Endothelial cell of umbilical vein (primary cell): ENCODE measurements around the gene AMPH. TPM values are rescaled to one million over a fixed set of nuclear protein-coding genes. Genes with fewer than 3 reads are reported as not detected.

Experiments used
- BruUV-seq: library from RNA; stranded (reverse); fragments of 400-500 nt; replicated peaks from 2 replicates; lab custom pipeline; 2021; lab: Mats Ljungman, UMichigan
- CTCF ChIA-PET: fragments of 300-600, 350-600 bp; sonication (Branson Sonifier 250); formaldehyde crosslinking; loops from one replicate; lab custom pipeline; 2021; ENCODE audit warnings: antibody characterized with exemption, inconsistent platforms; lab: Charles Lee
- POLR2A ChIA-PET: fragments of 300-600, 350-600 bp; sonication (Branson Sonifier 250); formaldehyde crosslinking; loops from one replicate; lab custom pipeline; 2021; ENCODE audit warnings: antibody characterized with exemption, inconsistent platforms; lab: Charles Lee
- DNase-seq: peaks from one replicate; pipeline ENCODE4 v3.0.0-alpha.2; 2011; ENCODE audit warnings: low read depth, low spot score
- FAIRE-seq: peaks from 2 replicates; lab custom pipeline; 2011; peaks lifted over from hg19 to GRCh38; lab: Jason Lieb, UNC
- H2AFZ ChIP-seq: 2 replicates; pipeline ENCODE4 v1.6.0; 2012; ENCODE audit warnings: low read depth, low read length, control low read depth, inconsistent platforms
- H3K27ac ChIP-seq: 2 replicates; pipeline ENCODE4 v1.5.1; 2011; ENCODE audit warnings: low read depth, mild to moderate bottlenecking, control low read depth, low read length, moderate library complexity; ENCODE audit not compliant: insufficient read depth
- H3K27me3 ChIP-seq, 2 experiments: 2 replicates each; pipeline versions ENCODE4 v1.6.0 to v1.6.1; 2011; ENCODE audit warnings: low read length in 2 of 2, mixed read lengths in 1 of 2; ENCODE audit not compliant: control insufficient read depth in 2 of 2, insufficient read depth in 2 of 2
- H3K36me3 ChIP-seq, 2 experiments: 2 replicates in 1 of 2; 3 replicates in 1 of 2; pipeline ENCODE4 v1.5.1; 2011; ENCODE audit warnings: low read length in 2 of 2, mild to moderate bottlenecking in 1 of 2, moderate library complexity in 1 of 2; ENCODE audit not compliant: control insufficient read depth in 2 of 2, insufficient read depth in 2 of 2; ENCODE audit errors: extremely low read depth in 1 of 2
- H3K4me1 ChIP-seq: 3 replicates; pipeline ENCODE4 v1.5.1; 2011; ENCODE audit warnings: mild to moderate bottlenecking, low read length; ENCODE audit not compliant: control insufficient read depth, insufficient read depth; ENCODE audit errors: extremely low read depth
- H3K4me2 ChIP-seq: 2 replicates; pipeline ENCODE4 v1.6.1; 2011; ENCODE audit warnings: low read length, control low read depth, mixed read lengths; ENCODE audit not compliant: insufficient read depth
- H3K4me3 ChIP-seq, 3 experiments: fragments of 200-600 bp in 1 of 3; sonication (generic), shearing (Covaris generic) in 1 of 3; replicated peaks in 1 of 3; 2 replicates each; pipeline ENCODE4 v1.5.1; 2011 to 2016; ENCODE audit warnings: control low read depth in 3 of 3, low read length in 3 of 3, mild to moderate bottlenecking in 2 of 3, inconsistent platforms in 1 of 3, low read depth in 1 of 3, moderate library complexity in 1 of 3; ENCODE audit not compliant: insufficient read depth in 1 of 3
- H3K79me2 ChIP-seq: 2 replicates; pipeline ENCODE4 v1.6.0; 2012; ENCODE audit warnings: low read length, inconsistent platforms; ENCODE audit not compliant: control insufficient read depth, insufficient read depth
- H3K9ac ChIP-seq: replicated peaks from 2 replicates; pipeline ENCODE3; 2011; ENCODE audit warnings: low read length, control low read depth; ENCODE audit not compliant: insufficient read depth; ENCODE audit errors: extremely low read depth
- H3K9me1 ChIP-seq: replicated peaks from 3 replicates; pipeline ENCODE4 v1.6.0; 2011; ENCODE audit warnings: mild to moderate bottlenecking, low read length; ENCODE audit not compliant: control insufficient read depth, insufficient read depth; ENCODE audit errors: extremely low read depth
- H3K9me3 ChIP-seq: replicated peaks from 2 replicates; pipeline ENCODE4 v1.5.1; 2012; ENCODE audit warnings: low read length, inconsistent platforms; ENCODE audit not compliant: control insufficient read depth, insufficient read depth
- H4K20me1 ChIP-seq: replicated peaks from 2 replicates; pipeline ENCODE3; 2011; ENCODE audit warnings: mild to moderate bottlenecking, low read length; ENCODE audit not compliant: control insufficient read depth, insufficient read depth; ENCODE audit errors: extremely low read depth
- EZH2 ChIP-seq: IDR thresholded peaks from 2 replicates; pipeline ENCODE4 v1.6.1; 2012; ENCODE audit warnings: borderline replicate concordance, low read depth, mild to moderate bottlenecking, moderate library complexity, low read length, inconsistent platforms; ENCODE audit not compliant: severe bottlenecking
- FOS ChIP-seq: IDR thresholded peaks from 2 replicates; pipeline ENCODE4 v1.6.1; 2011; ENCODE audit warnings: mild to moderate bottlenecking, low read length, moderate library complexity, borderline replicate concordance; ENCODE audit not compliant: insufficient read depth
- GATA2 ChIP-seq: IDR thresholded peaks from 2 replicates; pipeline ENCODE4 v1.7.0; 2011; ENCODE audit warnings: low read depth, mild to moderate bottlenecking, moderate library complexity, mixed read lengths, low read length; ENCODE audit not compliant: insufficient read length, insufficient read depth
- MYC ChIP-seq: IDR thresholded peaks from one replicate; pipeline ENCODE4 v1.6.1; 2011; ENCODE audit warnings: mild to moderate bottlenecking, low read depth, low read length
- dilution Hi-C: fragments of 300-500 bp; cut with MboI; formaldehyde crosslinking; loops from one replicate; pipeline ENCODE4 v1.15.0; 2019; ENCODE audit warnings: low sequenced_read_pairs; ENCODE audit not compliant: extremely low pct_ligation_motif_present
- intact Hi-C: fragments of 100-400 bp; cut with micrococcal nuclease; formaldehyde crosslinking; loops from one replicate; pipeline ENCODE4 v1.10.0; 2022
- polyA plus RNA-seq, 4 experiments: library from polyadenylated mRNA; depleted of rRNA in 3 of 4; stranded (reverse) in 3 of 4; unstranded in 1 of 4; fragments of >200 nt; gene quantifications; 2 replicates each; pipeline versions ENCODE4 v1.2.1 to v1.2.3, GENCODE V29; 2011 to 2012; ENCODE audit warnings: missing spikeins in 1 of 4
- total RNA-seq: library from RNA; stranded (reverse); gene quantifications from 2 replicates; pipeline ENCODE4 v1.2.3, GENCODE V29; 2021
- TF ChIP-seq, protein P1 (sequence below): IDR thresholded peaks from 2 replicates; pipeline ENCODE4 v1.6.1; 2011; ENCODE audit not compliant: insufficient read depth, insufficient read length
- TF ChIP-seq, protein P2 (sequence below), 2 donors: IDR thresholded peaks; 1 replicate in 1 of 2; 2 replicates in 1 of 2; pipeline ENCODE4 v1.5.1; 2011; ENCODE audit warnings: low read length in 2 of 2, mild to moderate bottlenecking in 2 of 2, moderate library complexity in 2 of 2, control low read depth in 1 of 2, inconsistent platforms in 1 of 2, low read depth in 1 of 2; ENCODE audit not compliant: insufficient read depth in 1 of 2; ENCODE audit errors: extremely low read depth in 1 of 2

Gene AMPH
- total and polyA plus RNA-seq, 2 donors (not counting 3 experiments of a cell fraction or from before 2014, with no cell fraction given): 5.2 to 9.2 TPM

DNA sequence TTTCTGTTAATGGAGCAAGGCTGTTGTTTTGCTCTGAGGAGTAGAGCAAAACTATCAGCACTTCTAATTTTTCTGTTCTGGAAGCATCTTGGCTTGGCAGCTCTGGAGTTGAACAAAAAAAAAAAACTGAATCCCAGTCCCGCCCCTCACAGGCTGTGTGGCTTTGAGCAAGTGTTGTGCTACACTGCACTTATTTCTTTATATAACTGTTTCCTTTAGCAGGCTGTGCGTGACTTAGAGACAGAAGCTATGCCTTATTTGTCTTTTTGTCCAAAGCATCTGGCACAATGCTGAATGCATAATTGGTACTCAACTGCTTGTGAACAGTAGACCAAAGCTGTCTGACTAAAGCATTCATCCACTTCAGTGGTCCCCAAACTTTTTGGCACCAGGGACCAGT, 96.1 kb downstream of the AMPH start:
- Histone ChIP-seq H3K36me3 (no peaks in the 10 kb centered on the region), H3K9ac (no peak overlapping the region), H4K20me1 (no peaks in the 10 kb centered on the region), H3K4me1 (peaks cover 6% of the 10 kb centered on the region), H3K27me3 (no peaks in the 10 kb centered on the region), H3K9me3 (no peaks in the 10 kb centered on the region), H3K4me2 (no peak overlapping the region), H3K79me2 (no peaks in the 10 kb centered on the region), H3K27ac (no peak overlapping the region), H3K9me1 (no peaks in the 10 kb centered on the region), H3K4me3 (no peak overlapping the region), H2AFZ (no peak overlapping the region)
- ChIA-PET CTCF (no interaction called here), POLR2A (no interaction called here)
- TF ChIP-seq MYC (no peak), GATA2 (no peak), FOS (no peak), EZH2 (no peak)
- TF ChIP-seq, protein P1, sequence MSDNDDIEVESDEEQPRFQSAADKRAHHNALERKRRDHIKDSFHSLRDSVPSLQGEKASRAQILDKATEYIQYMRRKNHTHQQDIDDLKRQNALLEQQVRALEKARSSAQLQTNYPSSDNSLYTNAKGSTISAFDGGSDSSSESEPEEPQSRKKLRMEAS: no peak
- TF ChIP-seq, protein P2, sequence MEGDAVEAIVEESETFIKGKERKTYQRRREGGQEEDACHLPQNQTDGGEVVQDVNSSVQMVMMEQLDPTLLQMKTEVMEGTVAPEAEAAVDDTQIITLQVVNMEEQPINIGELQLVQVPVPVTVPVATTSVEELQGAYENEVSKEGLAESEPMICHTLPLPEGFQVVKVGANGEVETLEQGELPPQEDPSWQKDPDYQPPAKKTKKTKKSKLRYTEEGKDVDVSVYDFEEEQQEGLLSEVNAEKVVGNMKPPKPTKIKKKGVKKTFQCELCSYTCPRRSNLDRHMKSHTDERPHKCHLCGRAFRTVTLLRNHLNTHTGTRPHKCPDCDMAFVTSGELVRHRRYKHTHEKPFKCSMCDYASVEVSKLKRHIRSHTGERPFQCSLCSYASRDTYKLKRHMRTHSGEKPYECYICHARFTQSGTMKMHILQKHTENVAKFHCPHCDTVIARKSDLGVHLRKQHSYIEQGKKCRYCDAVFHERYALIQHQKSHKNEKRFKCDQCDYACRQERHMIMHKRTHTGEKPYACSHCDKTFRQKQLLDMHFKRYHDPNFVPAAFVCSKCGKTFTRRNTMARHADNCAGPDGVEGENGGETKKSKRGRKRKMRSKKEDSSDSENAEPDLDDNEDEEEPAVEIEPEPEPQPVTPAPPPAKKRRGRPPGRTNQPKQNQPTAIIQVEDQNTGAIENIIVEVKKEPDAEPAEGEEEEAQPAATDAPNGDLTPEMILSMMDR (IDR thresholded peaks at IDR 0.05; ENCODE audit: extremely low read depth in 1 of 2, insufficient read depth in 1 of 2, low read depth in 1 of 2, low read length in 2 of 2): no peak
- BruUV-seq: no TSS peak
- intact Hi-C loops: no loop called here
- dilution Hi-C loops: no loop called here
- FAIRE-seq: no peak
- DNase-seq: no peak
